Trophoblast cell (in vitro differentiated cells and primary cell): ENCODE measurements around the gene ASCC1.

Experiments
- DNase-seq, 2 donors: peaks; one replicate each; pipeline ENCODE4 v3.0.0-alpha.2; 2016
- H2AFZ ChIP-seq: 2 replicates; pipeline ENCODE4 v1.6.1; 2013; ENCODE audit warnings: low read length, moderate library complexity, mild to moderate bottlenecking; ENCODE audit not compliant: insufficient read depth, poor library complexity
- H2AK5ac ChIP-seq: 2 replicates; pipeline ENCODE4 v1.6.1; 2013; ENCODE audit warnings: mild to moderate bottlenecking, low read length
- H2BK120ac ChIP-seq: 2 replicates; pipeline ENCODE4 v1.6.1; 2013; ENCODE audit warnings: low read length, mild to moderate bottlenecking, moderate library complexity; ENCODE audit not compliant: insufficient read depth, poor library complexity
- H2BK12ac ChIP-seq: 2 replicates; pipeline ENCODE4 v1.6.1; 2013; ENCODE audit warnings: mild to moderate bottlenecking, low read length, moderate library complexity
- H2BK5ac ChIP-seq: 2 replicates; pipeline ENCODE4 v1.6.1; 2013; ENCODE audit warnings: low read length, low read depth, moderate library complexity, mild to moderate bottlenecking; ENCODE audit not compliant: poor library complexity
- H3K14ac ChIP-seq: 2 replicates; pipeline ENCODE4 v1.6.1; 2013; ENCODE audit warnings: mild to moderate bottlenecking, low read length
- H3K18ac ChIP-seq: 2 replicates; pipeline ENCODE4 v1.6.1; 2013; ENCODE audit warnings: mild to moderate bottlenecking, low read length
- H3K23ac ChIP-seq: 2 replicates; pipeline ENCODE4 v1.6.1; 2013; ENCODE audit warnings: low read length
- H3K27ac ChIP-seq: 2 replicates; pipeline ENCODE4 v1.5.1; 2013; ENCODE audit warnings: low read depth, mild to moderate bottlenecking, inconsistent platforms, low read length, moderate library complexity
- H3K27me3 ChIP-seq: 2 replicates; pipeline ENCODE4 v1.6.1; 2013; ENCODE audit warnings: inconsistent platforms, mild to moderate bottlenecking, low read length, moderate library complexity; ENCODE audit not compliant: insufficient read depth
- H3K36me3 ChIP-seq, 2 experiments: 1 replicate in 1 of 2; 2 replicates in 1 of 2; pipeline ENCODE4 v1.6.1; 2013; ENCODE audit warnings: low read length in 2 of 2, mild to moderate bottlenecking in 2 of 2, moderate library complexity in 1 of 2; ENCODE audit not compliant: insufficient read depth in 2 of 2, control insufficient read depth in 1 of 2
- H3K4ac ChIP-seq: 2 replicates; pipeline ENCODE4 v1.6.1; 2013; ENCODE audit warnings: low read depth, mild to moderate bottlenecking, low read length, moderate library complexity
- H3K4me1 ChIP-seq, 2 experiments: 1 replicate in 1 of 2; 2 replicates in 1 of 2; pipeline ENCODE4 v1.6.1; 2013; ENCODE audit warnings: low read length in 2 of 2, mild to moderate bottlenecking in 2 of 2, moderate library complexity in 1 of 2; ENCODE audit not compliant: insufficient read depth in 2 of 2, control insufficient read depth in 1 of 2
- H3K4me2 ChIP-seq: 2 replicates; pipeline ENCODE4 v1.6.1; 2013; ENCODE audit warnings: inconsistent platforms, mild to moderate bottlenecking, low read length, moderate library complexity
- H3K4me3 ChIP-seq: 2 replicates; pipeline ENCODE4 v1.5.1; 2013; ENCODE audit warnings: mild to moderate bottlenecking, low read depth, low read length, inconsistent platforms
- H3K79me1 ChIP-seq: one replicate; pipeline ENCODE4 v1.6.1; 2013; ENCODE audit warnings: low read length
- H3K79me2 ChIP-seq: 2 replicates; pipeline ENCODE4 v1.6.1; 2013; ENCODE audit warnings: low read length, mild to moderate bottlenecking; ENCODE audit not compliant: control insufficient read depth, insufficient read depth, poor library complexity
- H3K9ac ChIP-seq: 2 replicates; pipeline ENCODE4 v1.6.1; 2013; ENCODE audit warnings: mild to moderate bottlenecking, low read length
- H3K9me3 ChIP-seq: 2 replicates; pipeline ENCODE4 v1.6.1; 2013; ENCODE audit warnings: low read depth, mild to moderate bottlenecking, control low read depth, inconsistent platforms, low read length; ENCODE audit not compliant: insufficient read depth
- H4K12ac ChIP-seq: 2 replicates; pipeline ENCODE4 v1.6.1; 2013; ENCODE audit warnings: low read depth, mild to moderate bottlenecking, low read length, moderate library complexity
- H4K8ac ChIP-seq: 2 replicates; pipeline ENCODE4 v1.6.1; 2013; ENCODE audit warnings: low read depth, mild to moderate bottlenecking, low read length, moderate library complexity
- H4K91ac ChIP-seq: one replicate; pipeline ENCODE4 v1.6.1; 2013; ENCODE audit warnings: low read depth, mild to moderate bottlenecking, low read length, moderate library complexity
- WGBS: extraction: QIAGEN DNeasy Blood & Tissue Kit; methylation state at CpG from one replicate; pipeline ENCODE4 v1.1.7; 2013; ENCODE audit warnings: missing lambda C conversion rate; ENCODE audit not compliant: insufficient read length, insufficient coverage; ENCODE audit errors: extremely low coverage; 5-methylcytosine and 5-hydroxymethylcytosine counted together

The ASCC1 gene

DNA sequence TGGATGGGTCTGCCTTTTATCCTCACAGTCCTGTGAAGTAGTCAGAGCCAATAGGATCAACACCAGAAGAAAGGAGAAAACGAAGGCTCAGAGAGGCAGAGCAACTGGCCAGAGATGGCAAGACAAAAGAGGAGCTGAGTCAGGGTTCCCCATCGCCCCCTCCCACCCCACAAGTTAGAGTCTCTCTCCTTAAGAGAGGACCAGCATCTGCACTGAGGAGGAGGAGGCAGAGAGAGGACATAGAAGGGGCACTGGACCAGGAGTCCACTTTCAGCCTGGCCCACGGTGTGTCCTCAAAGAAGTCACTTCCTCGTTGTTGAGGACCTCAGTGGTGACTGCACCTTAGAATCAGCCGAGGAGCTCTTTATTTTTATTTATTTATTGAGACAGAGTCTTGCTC is 139.3 kb downstream of the ASCC1 start:
- H4K12ac ChIP-seq = no peak overlapping the region
- no peak overlapping the region for H2AK5ac ChIP-seq
- H2AFZ ChIP-seq = no peak overlapping the region
- H3K79me2 ChIP-seq = no peaks in the 10 kb centered on the region
- H3K18ac ChIP-seq = no peak overlapping the region
- H3K14ac ChIP-seq = no peak overlapping the region
- H3K4me2 ChIP-seq = no peak overlapping the region
- no peak overlapping the region for H2BK120ac ChIP-seq
- H2BK5ac ChIP-seq = no peak overlapping the region
- H3K79me1 ChIP-seq = no peaks in the 10 kb centered on the region
- H3K36me3 ChIP-seq = no peaks in the 10 kb centered on the region
- H3K9ac ChIP-seq = no peak overlapping the region
- H3K23ac ChIP-seq = no peak overlapping the region
- no peaks in the 10 kb centered on the region for H3K27me3 ChIP-seq
- no peak overlapping the region for H2BK12ac ChIP-seq
- no peak overlapping the region for H3K4me3 ChIP-seq
- no peaks in the 10 kb centered on the region for H3K9me3 ChIP-seq
- DNase-seq = no peak
- no peak overlapping the region for H4K91ac ChIP-seq
- whole genome bisulfite sequencing = no CpG with 5 or more reads among the region's 5 CpGs
- H3K4me1 ChIP-seq = peaks cover 2 to 4% of the 10 kb centered on the region in 2 experiments
- no peak overlapping the region for H3K27ac ChIP-seq
- no peak overlapping the region for H3K4ac ChIP-seq
- H4K8ac ChIP-seq = no peak overlapping the region

DNA sequence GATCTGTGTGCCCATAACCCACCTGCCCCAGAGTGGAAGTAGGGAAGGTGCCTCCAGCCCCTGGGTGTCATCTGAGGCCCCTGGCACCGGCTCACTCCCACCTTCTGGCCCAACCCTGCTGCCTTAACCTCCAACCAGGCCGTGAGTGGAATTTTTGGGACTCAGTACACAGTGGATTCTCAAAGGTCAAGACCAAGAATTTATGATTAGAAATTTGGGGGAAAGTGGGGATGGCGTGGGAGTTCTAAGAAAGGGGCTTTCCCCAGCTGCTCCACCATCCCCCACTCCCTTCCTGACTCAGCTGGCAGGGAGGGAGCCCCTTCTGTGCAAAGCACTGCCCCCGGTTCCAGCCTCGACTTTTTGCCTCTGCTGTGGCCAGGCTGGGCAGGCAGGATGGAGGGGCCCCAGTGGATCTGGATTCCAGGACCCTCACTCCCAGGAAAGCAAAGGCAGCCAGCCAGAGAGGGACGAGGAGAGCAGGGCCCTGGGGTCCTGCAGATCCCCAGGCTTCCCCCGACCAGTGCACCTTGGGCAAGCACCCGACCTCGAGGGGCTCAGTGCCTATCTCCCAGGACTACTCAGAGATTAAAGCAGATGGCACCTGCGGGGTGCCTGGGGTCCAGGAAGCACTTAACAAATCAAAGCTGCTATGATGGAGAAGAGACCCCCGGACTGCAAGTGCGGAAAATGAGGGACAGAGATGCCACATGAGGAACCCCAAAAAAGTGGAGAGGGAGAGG is 140.5 kb downstream of the ASCC1 start:
- no CpG with 5 or more reads among the region's 12 CpGs for WGBS
- no peak overlapping the region for H2AK5ac ChIP-seq

DNA sequence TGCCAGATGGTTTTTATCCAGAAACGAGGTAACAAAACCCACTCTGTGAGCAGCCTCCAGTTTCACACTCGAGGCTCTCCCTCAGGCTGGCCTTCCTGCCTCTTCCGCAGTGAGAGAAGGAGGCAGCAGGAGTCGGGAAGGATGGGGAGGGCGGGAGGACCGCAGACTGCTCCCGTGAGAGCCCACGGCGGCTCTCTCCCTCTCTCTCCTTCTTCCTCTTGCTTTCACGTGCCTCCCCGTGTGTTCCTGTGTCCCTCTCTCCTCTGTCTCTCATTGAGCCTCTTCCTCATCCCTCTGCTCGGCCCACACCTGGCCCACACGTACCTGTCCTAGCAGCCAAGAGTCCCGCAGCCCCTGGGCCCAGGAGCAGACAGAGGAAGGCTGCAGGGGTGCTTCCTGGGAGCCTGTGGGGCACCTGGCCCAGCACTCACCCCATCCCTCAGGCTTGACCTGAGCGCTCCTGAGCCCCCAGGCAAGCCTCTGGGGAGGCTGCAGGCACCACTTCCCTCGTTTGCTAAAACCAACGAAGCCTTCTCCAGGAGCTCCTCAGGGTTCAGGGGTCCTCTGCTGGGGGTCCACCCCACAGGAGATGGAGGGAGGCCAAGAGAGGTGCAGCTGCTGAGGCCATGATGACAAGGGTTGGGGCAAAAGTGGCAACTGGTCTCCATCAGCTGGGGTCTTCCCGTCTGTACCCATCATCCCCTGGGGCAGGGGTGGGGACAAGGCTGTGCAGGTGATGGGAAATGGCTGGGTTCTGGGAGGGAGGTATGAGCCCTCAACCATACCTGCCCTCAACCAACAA is 141.3 kb downstream of the ASCC1 start:
- Histone ChIP-seq H3K4me3 (no peak overlapping the region), H3K4me1 (peaks cover 0 to 5% of the 10 kb centered on the region in 2 experiments), H3K23ac (no peak overlapping the region), H3K27me3 (no peaks in the 10 kb centered on the region), H3K9ac (no peak overlapping the region), H3K79me2 (no peaks in the 10 kb centered on the region), H3K9me3 (no peaks in the 10 kb centered on the region), H2BK5ac (no peak overlapping the region), H4K12ac (no peak overlapping the region), H2AK5ac (no peak overlapping the region), H3K4me2 (no peak overlapping the region), H3K4ac (no peak overlapping the region), H2BK120ac (no peak overlapping the region), H4K91ac (no peak overlapping the region), H3K18ac (no peak overlapping the region), H2AFZ (no peak overlapping the region), H3K79me1 (no peaks in the 10 kb centered on the region), H3K36me3 (no peaks in the 10 kb centered on the region), H4K8ac (no peak overlapping the region), H2BK12ac (no peak overlapping the region), H3K27ac (no peak overlapping the region), H3K14ac (no peak overlapping the region)
- DNase-seq = no peak
- no CpG with 5 or more reads among the region's 18 CpGs for WGBS

More for the DNA sequence above, 140.5 kb downstream of the ASCC1 start:
- Histone ChIP-seq H3K23ac (no peak overlapping the region), H3K27ac (no peak overlapping the region), H4K8ac (no peak overlapping the region), H3K4me3 (no peak overlapping the region), H3K4me2 (no peak overlapping the region), H3K36me3 (no peaks in the 10 kb centered on the region), H3K27me3 (no peaks in the 10 kb centered on the region), H3K18ac (no peak overlapping the region), H3K79me2 (no peaks in the 10 kb centered on the region), H2AFZ (no peak overlapping the region), H4K12ac (no peak overlapping the region), H4K91ac (no peak overlapping the region), H2BK12ac (no peak overlapping the region), H3K9me3 (no peaks in the 10 kb centered on the region), H3K9ac (no peak overlapping the region), H3K4me1 (peaks cover 2 to 4% of the 10 kb centered on the region in 2 experiments), H3K79me1 (no peaks in the 10 kb centered on the region), H2BK5ac (no peak overlapping the region), H3K4ac (no peak overlapping the region), H3K14ac (no peak overlapping the region), H2BK120ac (no peak overlapping the region)
- no peak for DNase-seq

DNA sequence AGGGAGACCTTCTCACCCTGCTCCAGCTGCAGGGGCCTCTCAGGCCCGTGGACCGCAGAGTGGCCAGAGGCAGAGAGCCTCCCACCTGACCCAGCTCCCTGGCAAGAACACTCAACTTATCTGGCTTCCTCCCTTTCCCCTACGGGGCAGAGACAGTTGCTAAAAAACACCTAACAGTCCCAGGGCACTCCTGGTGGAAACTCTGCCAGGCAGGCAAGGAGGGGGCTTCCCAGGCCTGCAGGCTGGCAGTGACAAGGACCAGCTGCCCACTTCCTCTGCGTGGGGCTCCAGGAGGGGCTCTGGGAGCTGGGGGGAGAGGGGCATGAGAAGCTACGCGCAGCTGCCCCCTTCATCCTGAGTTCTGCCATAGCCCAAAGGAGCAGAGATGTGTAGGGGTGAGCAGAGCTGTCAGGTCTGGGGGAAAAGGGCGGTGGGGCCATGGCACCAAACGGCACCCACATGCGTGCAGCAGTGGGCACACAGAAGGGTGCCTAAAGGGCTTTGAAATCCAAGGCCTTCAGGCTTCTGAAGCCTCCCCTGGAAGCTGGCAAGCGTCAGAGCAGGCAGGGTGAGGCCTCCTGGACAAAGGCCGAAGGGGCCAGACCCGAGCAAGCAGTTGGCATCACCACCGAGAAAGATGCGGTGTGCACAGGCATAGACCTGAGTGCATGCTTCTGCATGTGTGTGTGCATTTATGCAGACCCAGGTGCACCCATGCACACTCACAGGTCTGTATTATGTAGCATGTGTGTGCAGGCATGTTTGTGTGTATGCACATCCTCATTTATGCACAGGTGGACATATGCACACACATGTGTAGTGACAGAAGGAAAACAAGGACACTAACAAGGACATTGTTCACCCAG is 142.1 kb downstream of the ASCC1 start:
- H3K79me1 ChIP-seq = no peaks in the 10 kb centered on the region
- peaks cover under 1 to 8% of the 10 kb centered on the region in 2 experiments for H3K4me1 ChIP-seq
- H3K23ac ChIP-seq = no peak overlapping the region
- no peak overlapping the region for H3K4me2 ChIP-seq
- H2BK5ac ChIP-seq = no peak overlapping the region
- H2AFZ ChIP-seq = no peak overlapping the region
- no peaks in the 10 kb centered on the region for H3K79me2 ChIP-seq
- H3K27me3 ChIP-seq = no peaks in the 10 kb centered on the region
- no peak overlapping the region for H3K27ac ChIP-seq
- H4K91ac ChIP-seq = no peak overlapping the region
- H3K36me3 ChIP-seq = no peaks in the 10 kb centered on the region
- no peaks in the 10 kb centered on the region for H3K9me3 ChIP-seq
- DNase-seq = no peak
- H4K12ac ChIP-seq = no peak overlapping the region
- H4K8ac ChIP-seq = no peak overlapping the region
- H2BK120ac ChIP-seq = no peak overlapping the region
- no CpG with 5 or more reads among the region's 14 CpGs for WGBS
- no peak overlapping the region for H2BK12ac ChIP-seq
- no peak overlapping the region for H3K9ac ChIP-seq
- no peak overlapping the region for H3K4me3 ChIP-seq
- no peak overlapping the region for H2AK5ac ChIP-seq
- H3K14ac ChIP-seq = no peak overlapping the region
- no peak overlapping the region for H3K4ac ChIP-seq
- no peak overlapping the region for H3K18ac ChIP-seq
